GM23338 (cell line): Measurements from ENCODE around the gene ZDHHC12. TPM values are rescaled to one million over a fixed set of nuclear protein-coding genes. Genes with fewer than 3 reads are reported as not detected.

ENCODE experiments used
- ATAC-seq: fragments of 200-7000 bp; cut with Tn5 transposase; 3 replicates; pipeline ENCODE4 v1.9.1; 2020
- DNase-seq: peaks from one replicate; pipeline ENCODE4 v3.0.0-alpha.2; 2015; ENCODE audit warnings: low spot score
- H2AFZ ChIP-seq: fragments of 200-600 bp; sonication (generic); 2 replicates; pipeline ENCODE4 v1.8.0; 2016; ENCODE audit warnings: antibody characterized with exemption, mild to moderate bottlenecking, moderate library complexity
- H3F3A ChIP-seq: fragments of 200-600 bp; sonication (generic); replicated peaks from 2 replicates; pipeline ENCODE4 v1.8.0; 2017; ENCODE audit warnings: antibody characterized with exemption, mixed run types, low read depth
- H3K27ac ChIP-seq: fragments of 200-600 bp; sonication (generic); 2 replicates; pipeline ENCODE4 v1.6.1; 2016; ENCODE audit warnings: low read depth
- H3K27me3 ChIP-seq: fragments of 200-600 bp; sonication (generic); 2 replicates; pipeline ENCODE4 v1.8.0; 2016; ENCODE audit warnings: mild to moderate bottlenecking, mixed run types, moderate library complexity; ENCODE audit not compliant: insufficient read depth
- H3K36me3 ChIP-seq: fragments of 200-600 bp; sonication (generic); 2 replicates; pipeline ENCODE4 v1.8.0; 2016; ENCODE audit warnings: mild to moderate bottlenecking; ENCODE audit not compliant: insufficient read depth
- H3K4me1 ChIP-seq: fragments of 200-600 bp; sonication (generic); 2 replicates; pipeline ENCODE4 v1.8.0; 2016; ENCODE audit warnings: mild to moderate bottlenecking, moderate library complexity; ENCODE audit not compliant: insufficient read depth
- H3K4me2 ChIP-seq: fragments of 200-600 bp; sonication (generic); 2 replicates; pipeline ENCODE4 v1.7.1; 2017; ENCODE audit warnings: mixed run types
- H3K4me3 ChIP-seq: fragments of 200-600 bp; sonication (generic); 2 replicates; pipeline ENCODE4 v1.6.1; 2016; ENCODE audit warnings: mixed run types
- H3K79me2 ChIP-seq: fragments of 200-600 bp; sonication (generic); replicated peaks from 2 replicates; pipeline ENCODE4 v1.8.0; 2017; ENCODE audit warnings: mild to moderate bottlenecking; ENCODE audit not compliant: insufficient read depth
- H3K9me2 ChIP-seq: fragments of 200-600 bp; sonication (generic); 2 replicates; pipeline ENCODE4 v1.8.0; 2017; ENCODE audit not compliant: insufficient read depth
- H4K20me1 ChIP-seq: fragments of 200-600 bp; sonication (generic); replicated peaks from 2 replicates; pipeline ENCODE4 v1.8.0; 2017; ENCODE audit warnings: mild to moderate bottlenecking; ENCODE audit not compliant: insufficient read depth
- H3K27ac Mint-ChIP-seq: 2 replicates; pipeline ENCODE4 v1.8.0; 2020; ENCODE audit warnings: inconsistent platforms, mild to moderate bottlenecking, moderate library complexity, mixed read lengths
- H3K27me3 Mint-ChIP-seq: 3 replicates; pipeline ENCODE4 v1.8.0; 2022; ENCODE audit warnings: low read depth, mild to moderate bottlenecking, moderate library complexity, mixed read lengths, inconsistent platforms; ENCODE audit not compliant: insufficient read depth, poor library complexity
- H3K36me3 Mint-ChIP-seq: 3 replicates; pipeline ENCODE4 v1.8.0; 2021; ENCODE audit warnings: low read depth, mild to moderate bottlenecking, inconsistent platforms, moderate library complexity, mixed read lengths
- H3K4me1 Mint-ChIP-seq: 3 replicates; pipeline ENCODE4 v1.8.0; 2020; ENCODE audit warnings: mild to moderate bottlenecking, inconsistent platforms, mixed read lengths
- H3K4me3 Mint-ChIP-seq: 3 replicates; pipeline ENCODE4 v1.8.0; 2021; ENCODE audit warnings: moderate library complexity, mild to moderate bottlenecking, inconsistent platforms, mixed read lengths
- H3K9me3 Mint-ChIP-seq: 3 replicates; pipeline ENCODE4 v1.8.0; 2020; ENCODE audit warnings: moderate library complexity, mild to moderate bottlenecking, inconsistent platforms, mixed read lengths
- CREB1 ChIP-seq: fragments of 250-450 bp; sonication (Bioruptor Pico); IDR thresholded peaks from 2 replicates; pipeline ENCODE4 v1.5.0; 2020; ENCODE audit warnings: low read depth, mild to moderate bottlenecking, moderate library complexity
- CTCF ChIP-seq, 2 experiments: fragments of 200-600 bp in 1 of 2; sonication (generic) in 1 of 2; conservative IDR thresholded peaks; 2 replicates each; pipeline versions ENCODE4 v1.5.1 to v1.6.1; 2016 to 2017; ENCODE audit warnings: antibody characterized with exemption in 2 of 2, low read depth in 2 of 2, mild to moderate bottlenecking in 2 of 2, moderate library complexity in 1 of 2
- ETS1 ChIP-seq: IDR thresholded peaks from 2 replicates; pipeline ENCODE4 v1.6.1; 2016; ENCODE audit warnings: antibody characterized with exemption
- EZH2 ChIP-seq: fragments of 200-600 bp; sonication (generic); IDR thresholded peaks from one replicate; pipeline ENCODE4 v1.8.0; 2017; ENCODE audit warnings: antibody characterized with exemption, mild to moderate bottlenecking, low read depth; ENCODE audit not compliant: unreplicated experiment
- EZH2phosphoT487 ChIP-seq: fragments of 200-600 bp; sonication (generic); IDR thresholded peaks from one replicate; pipeline ENCODE4 v1.8.1; 2018; ENCODE audit warnings: antibody characterized with exemption; ENCODE audit not compliant: unreplicated experiment
- JUNB ChIP-seq: IDR thresholded peaks from one replicate; pipeline ENCODE4 v1.6.1; 2016; ENCODE audit warnings: antibody characterized with exemption; ENCODE audit not compliant: unreplicated experiment
- NANOG ChIP-seq: IDR thresholded peaks from 2 replicates; pipeline ENCODE4 v1.6.1; 2016; ENCODE audit warnings: antibody characterized with exemption, borderline replicate concordance
- POLR2AphosphoS5 ChIP-seq: IDR thresholded peaks from 2 replicates; pipeline ENCODE4 v1.6.1; 2016; ENCODE audit warnings: antibody characterized with exemption, low read depth
- REST ChIP-seq: IDR thresholded peaks from one replicate; pipeline ENCODE4 v1.6.1; 2018; ENCODE audit warnings: antibody characterized with exemption; ENCODE audit not compliant: unreplicated experiment
- STAT1 ChIP-seq: IDR thresholded peaks from one replicate; pipeline ENCODE4 v1.6.1; 2016; ENCODE audit warnings: antibody characterized with exemption; ENCODE audit not compliant: unreplicated experiment
- ZNF114 ChIP-seq: fragments of 250-450 bp; sonication (Bioruptor Pico); IDR thresholded peaks from 2 replicates; pipeline ENCODE4 v1.5.0; 2020; ENCODE audit warnings: mild to moderate bottlenecking, moderate library complexity
- ZNF331 ChIP-seq: fragments of 250-450 bp; sonication (Bioruptor Pico); IDR thresholded peaks from 2 replicates; pipeline ENCODE4 v1.5.0; 2020; ENCODE audit warnings: low read depth, mild to moderate bottlenecking, moderate library complexity
- ZNF462 ChIP-seq: fragments of 250-450 bp; sonication (Bioruptor Pico); IDR thresholded peaks from 2 replicates; pipeline ENCODE4 v1.5.0; 2020; ENCODE audit warnings: mild to moderate bottlenecking, moderate library complexity
- polyA plus RNA-seq: library from polyadenylated mRNA; unstranded; fragments of >200 nt; fragmentation: Nextera tagmentation; extraction: Ambion mirVana; gene quantifications from 2 replicates; pipeline ENCODE4 v1.2.1, GENCODE V29; 2016
- total RNA-seq: library from RNA; depleted of rRNA; stranded (reverse); fragments of >200 nt; shearing (Covaris generic); gene quantifications from 2 replicates; pipeline ENCODE4 v1.2.3, GENCODE V29; 2014

Gene ZDHHC12
- total and polyA plus RNA-seq, 2 experiments from 2014 or later = 47.5 to 54.1 TPM

GRCh38 chr9:128731691-128732090 lies 7.8 kb upstream of the ZDHHC12 start:
- H3K4me3 Mint-ChIP-seq = no peak overlapping the region
- peaks cover 11% of the 10 kb centered on the region; the same call in 2 of the 3 replicates for H3K4me1 Mint-ChIP-seq
- Histone ChIP-seq H3K36me3 (no peaks in the 10 kb centered on the region), H3K4me3 (no peak overlapping the region), H3F3A (peaks cover 4% of the 10 kb centered on the region; the same call in 1 of the 2 replicates), H3K4me1 (no peaks in the 10 kb centered on the region), H3K4me2 (no peak overlapping the region), H3K27me3 (no peaks in the 10 kb centered on the region), H2AFZ (no peak overlapping the region), H3K9me2 (no peaks in the 10 kb centered on the region), H3K79me2 (no peaks in the 10 kb centered on the region), H3K27ac (no peak overlapping the region), H4K20me1 (no peaks in the 10 kb centered on the region)
- TF ChIP-seq JUNB (no peak), CTCF (conservative IDR thresholded peaks at IDR 0.05; ENCODE audit: low read depth in 2 of 2) (no peak), ZNF462 (CRISPR knock-in tag) (no peak), EZH2 (no peak), POLR2AphosphoS5 (no peak), ZNF331 (CRISPR knock-in tag) (no peak), EZH2phosphoT487 (no peak), STAT1 (no peak), REST (no peak), CREB1 (CRISPR knock-in tag) (no peak), NANOG (no peak), ETS1 (no peak), ZNF114 (no peak)
- H3K27me3 Mint-ChIP-seq = peaks cover 17% of the 10 kb centered on the region
- ATAC-seq (no peak), DNase-seq (no peak)
- no peak overlapping the region for H3K27ac Mint-ChIP-seq
- no peaks in the 10 kb centered on the region for H3K9me3 Mint-ChIP-seq
- H3K36me3 Mint-ChIP-seq = peaks cover 6% of the 10 kb centered on the region; the same call in 1 of the 3 replicates
